SK-N-SH (cell line): ENCODE results near the gene IQSEC2. TPM values are rescaled to one million over a fixed set of nuclear protein-coding genes. Genes with fewer than 3 reads are reported as not detected.

ENCODE experiments used
- CTCF ChIA-PET: fragments of 300-600, 350-600 bp; formaldehyde crosslinking; extraction: SDS; loops from one replicate; lab custom pipeline; 2021; lab: Yijun Ruan, JAX
- POLR2A ChIA-PET: fragments of 350-600 bp; sonication (Branson Sonifier 250); formaldehyde crosslinking; extraction: SDS; loops from one replicate; lab custom pipeline; 2020; ENCODE audit warnings: antibody characterized with exemption, inconsistent platforms; lab: Yijun Ruan, JAX
- DNase-seq: peaks from one replicate; pipeline ENCODE4 v3.0.0; 2012
- H2AFZ ChIP-seq: fragments of 200-600 bp; sonication (generic); 2 replicates; pipeline ENCODE4 v1.8.1; 2016; ENCODE audit warnings: antibody characterized with exemption, mild to moderate bottlenecking, low read depth
- H3F3A ChIP-seq: fragments of 200-600 bp; sonication (generic); replicated peaks from 2 replicates; pipeline ENCODE3; 2016; ENCODE audit warnings: antibody characterized with exemption, mild to moderate bottlenecking; ENCODE audit not compliant: insufficient read depth
- H3K27ac ChIP-seq, 2 experiments: fragments of 200-500 bp in 1 of 2; fragments of 200-600 bp in 1 of 2; sonication (Bioruptor generic) in 1 of 2; sonication (generic), shearing (Covaris generic) in 1 of 2; 2 replicates each; pipeline versions ENCODE4 v1.5.1 to v1.6.1; 2014 to 2016; ENCODE audit warnings: low read depth in 2 of 2, inconsistent platforms in 1 of 2, low read length in 1 of 2, mild to moderate bottlenecking in 1 of 2, mixed read lengths in 1 of 2
- H3K27me3 ChIP-seq: fragments of 200-600 bp; sonication (generic), shearing (Covaris generic); 2 replicates; pipeline ENCODE4 v1.6.1; 2016; ENCODE audit warnings: mixed run types; ENCODE audit not compliant: insufficient read depth
- H3K36me3 ChIP-seq, 2 experiments: fragments of 200-500 bp in 1 of 2; fragments of 200-600 bp in 1 of 2; sonication (Bioruptor generic) in 1 of 2; sonication (generic) in 1 of 2; replicated peaks in 1 of 2; 2 replicates each; pipeline versions ENCODE3 to v1.5.1; 2014 to 2016; ENCODE audit warnings: low read length in 1 of 2, mild to moderate bottlenecking in 1 of 2; ENCODE audit not compliant: insufficient read depth in 2 of 2, control insufficient read depth in 1 of 2
- H3K4me1 ChIP-seq, 2 experiments: fragments of 200-500 bp in 1 of 2; fragments of 200-600 bp in 1 of 2; sonication (Bioruptor generic) in 1 of 2; sonication (generic), shearing (Covaris generic) in 1 of 2; 2 replicates each; pipeline versions ENCODE4 v1.5.1 to v1.6.1; 2014 to 2016; ENCODE audit warnings: low read depth in 1 of 2, low read length in 1 of 2, mixed run types in 1 of 2; ENCODE audit not compliant: insufficient read depth in 2 of 2, control insufficient read depth in 1 of 2
- H3K4me2 ChIP-seq: fragments of 200-600 bp; sonication (generic), shearing (Covaris generic); 2 replicates; pipeline ENCODE4 v1.6.1; 2017; ENCODE audit warnings: mixed run types
- H3K4me3 ChIP-seq, 2 experiments: fragments of 200-500 bp in 1 of 2; fragments of 200-600 bp in 1 of 2; sonication (Bioruptor generic) in 1 of 2; sonication (generic), shearing (Covaris generic) in 1 of 2; 2 replicates each; pipeline versions ENCODE4 v1.5.1 to v1.8.1; 2014 to 2016; ENCODE audit warnings: low read depth in 2 of 2, inconsistent platforms in 1 of 2, low read length in 1 of 2, mild to moderate bottlenecking in 1 of 2, mixed read lengths in 1 of 2, moderate library complexity in 1 of 2
- H3K79me2 ChIP-seq: fragments of 200-600 bp; sonication (generic); 2 replicates; pipeline ENCODE4 v1.8.1; 2017; ENCODE audit warnings: mild to moderate bottlenecking; ENCODE audit not compliant: insufficient read depth
- H3K9ac ChIP-seq: fragments of 200-600 bp; sonication (generic); 2 replicates; pipeline ENCODE4 v1.6.1; 2017; ENCODE audit warnings: mixed run types
- H3K9me2 ChIP-seq: fragments of 200-600 bp; sonication (generic); 2 replicates; pipeline ENCODE4 v1.6.1; 2017; ENCODE audit warnings: mixed run types
- H3K9me3 ChIP-seq: fragments of 200-600 bp; sonication (generic); 2 replicates; pipeline ENCODE4 v1.6.1; 2017; ENCODE audit warnings: mixed run types, mild to moderate bottlenecking, moderate library complexity
- H4K20me1 ChIP-seq: fragments of 200-600 bp; sonication (generic); 2 replicates; pipeline ENCODE4 v1.6.1; 2017; ENCODE audit warnings: mild to moderate bottlenecking, mixed run types; ENCODE audit not compliant: insufficient read depth
- FOSL2 ChIP-seq: IDR thresholded peaks from 2 replicates; pipeline ENCODE4 v1.4.0; 2012; ENCODE audit warnings: low read depth, mild to moderate bottlenecking, moderate library complexity, borderline replicate concordance
- JUND ChIP-seq: IDR thresholded peaks from 2 replicates; pipeline ENCODE4 v1.4.0; 2012
- MAX ChIP-seq: IDR thresholded peaks from 2 replicates; pipeline ENCODE4 v1.4.0; 2012; ENCODE audit warnings: low read depth
- MXI1 ChIP-seq: IDR thresholded peaks from 2 replicates; pipeline ENCODE4 v1.6.1; 2012; ENCODE audit warnings: mild to moderate bottlenecking, low read depth, low read length, improper control_type of control experiment
- NFIC ChIP-seq: IDR thresholded peaks from 2 replicates; pipeline ENCODE4 v1.4.0; 2012; ENCODE audit warnings: borderline replicate concordance
- PBX3 ChIP-seq: IDR thresholded peaks from 2 replicates; pipeline ENCODE4; 2012
- REST ChIP-seq: IDR thresholded peaks from 2 replicates; pipeline ENCODE4 v1.6.1; 2012; ENCODE audit warnings: mild to moderate bottlenecking, low read depth, low read length, moderate library complexity
- RXRA ChIP-seq: IDR thresholded peaks from 2 replicates; pipeline ENCODE4 v1.4.0; 2012; ENCODE audit warnings: low read depth, mild to moderate bottlenecking, borderline replicate concordance
- SIN3A ChIP-seq: IDR thresholded peaks from 2 replicates; pipeline ENCODE4 v1.6.1; 2012; ENCODE audit warnings: low read depth, mild to moderate bottlenecking, low read length, moderate library complexity, borderline replicate concordance
- TAF1 ChIP-seq: IDR thresholded peaks from 2 replicates; pipeline ENCODE4 v1.6.1; 2012; ENCODE audit warnings: low read depth, mild to moderate bottlenecking, low read length, moderate library complexity, borderline replicate concordance
- TCF12 ChIP-seq: IDR thresholded peaks from 2 replicates; pipeline ENCODE4 v1.4.0; 2012
- USF2 ChIP-seq: fragments of 150-350 bp; IDR thresholded peaks from 2 replicates; pipeline ENCODE4 v1.6.1; 2017; ENCODE audit warnings: antibody characterized with exemption, low read length, low read depth, borderline replicate concordance
- ZBTB33 ChIP-seq: IDR thresholded peaks from 2 replicates; pipeline ENCODE4 v1.4.0; 2012; ENCODE audit warnings: low read depth, borderline replicate concordance
- WGBS: methylation state at CpG from one replicate; pipeline ENCODE4 v1.1.6; 2017; ENCODE audit warnings: low lambda C conversion rate; 5-methylcytosine and 5-hydroxymethylcytosine counted together
- polyA plus RNA-seq, 3 experiments: library from polyadenylated mRNA; depleted of rRNA; stranded (reverse); fragments of >200 nt; gene quantifications; 2 replicates each; pipeline ENCODE4 v1.2.3, GENCODE V29; 2012

IQSEC2 gene
- polyA plus RNA-seq, 1 of the 3 experiments (the other 2 are of a cell fraction): 24.7 TPM

- TF ChIP-seq ZBTB33 (no peak; the same call in 1 of the 2 replicates), PBX3 (peak; percentile 78), TAF1 (no peak), MXI1 (no peak), FOSL2 (peak; percentile 82), SIN3A (no peak), USF2 (no peak), RXRA (peak; percentile 57; the same call in 1 of the 2 replicates), MAX (peak; percentile 41; the same call in 1 of the 2 replicates), TCF12 (peak; percentile 61)
Measured at GRCh38 chrX:53263597-53264094, 17.7 kb downstream of the IQSEC2 start (continued).

- WGBS: 23% methylated on average over 8 of the region's 8 CpGs
- CTCF ChIA-PET: interaction anchor here (1.1 to 2.2 kb wide), 2 partner anchors 22 to 38 kb away, joined by 3 to 6 read pairs; no protein-coding TSS in a partner anchor
- peak overlapping the region in 1 of 2 experiments; percentile 62; a peak in 2 of 4 replicates for H3K27ac ChIP-seq
Measured at GRCh38 chrX:53262918-53263394, 18.4 kb downstream of the IQSEC2 start.

More at GRCh38 chrX:53262918-53263394, 18.4 kb downstream of the IQSEC2 start:
- no peak overlapping the region for H3K4me3 ChIP-seq
- H3K4me2 ChIP-seq: peak overlapping the region; percentile 60
- POLR2A ChIA-PET: interaction anchor here (0.9 kb wide), 1 partner anchor 21 kb away, joined by 3 read pairs; no protein-coding TSS in a partner anchor
- H3K79me2 ChIP-seq: peaks cover 6% of the 10 kb centered on the region; the same call in 1 of the 2 replicates
- H4K20me1 ChIP-seq: no peaks in the 10 kb centered on the region
- 0 out of 2 replicates have a peak, but pooled peaks have one; percentile 5 for TF ChIP-seq REST
- TF ChIP-seq JUND: peak; percentile 51
- TF ChIP-seq MAX: peak; percentile 66; the same call in 1 of the 2 replicates
- 0 out of 2 replicates have a peak, but pooled peaks have one; percentile 30 for TF ChIP-seq RXRA
- TF ChIP-seq TCF12: peak; percentile 35; the same call in 1 of the 2 replicates
- TF ChIP-seq NFIC: no peak
- peak; percentile 71 for TF ChIP-seq FOSL2
- TF ChIP-seq SIN3A: no peak
- no peak overlapping the region for H3K9ac ChIP-seq
- DNase-seq: no peak
- H3K9me3 ChIP-seq: no peaks in the 10 kb centered on the region
- H3K9me2 ChIP-seq: no peaks in the 10 kb centered on the region
- no peaks in the 10 kb centered on the region for H3F3A ChIP-seq
- peaks cover 0 to 2% of the 10 kb centered on the region in 2 experiments for H3K36me3 ChIP-seq
- peaks cover 0 to 8% of the 10 kb centered on the region in 2 experiments; a peak in 3 of 4 replicates for H3K4me1 ChIP-seq
- no peak overlapping the region for H2AFZ ChIP-seq
- no peaks in the 10 kb centered on the region; the same call in 1 of the 2 replicates for H3K27me3 ChIP-seq
